Stimulated activated naive CD4-positive, alpha-beta T cell (primary cell): ENCODE data around the gene FOXN3.

ENCODE experiments used
- DNase-seq, 6 experiments: peaks; one replicate each; lab custom pipeline; 2025; lab: John Stamatoyannopoulos, UW

Gene FOXN3

DNA sequence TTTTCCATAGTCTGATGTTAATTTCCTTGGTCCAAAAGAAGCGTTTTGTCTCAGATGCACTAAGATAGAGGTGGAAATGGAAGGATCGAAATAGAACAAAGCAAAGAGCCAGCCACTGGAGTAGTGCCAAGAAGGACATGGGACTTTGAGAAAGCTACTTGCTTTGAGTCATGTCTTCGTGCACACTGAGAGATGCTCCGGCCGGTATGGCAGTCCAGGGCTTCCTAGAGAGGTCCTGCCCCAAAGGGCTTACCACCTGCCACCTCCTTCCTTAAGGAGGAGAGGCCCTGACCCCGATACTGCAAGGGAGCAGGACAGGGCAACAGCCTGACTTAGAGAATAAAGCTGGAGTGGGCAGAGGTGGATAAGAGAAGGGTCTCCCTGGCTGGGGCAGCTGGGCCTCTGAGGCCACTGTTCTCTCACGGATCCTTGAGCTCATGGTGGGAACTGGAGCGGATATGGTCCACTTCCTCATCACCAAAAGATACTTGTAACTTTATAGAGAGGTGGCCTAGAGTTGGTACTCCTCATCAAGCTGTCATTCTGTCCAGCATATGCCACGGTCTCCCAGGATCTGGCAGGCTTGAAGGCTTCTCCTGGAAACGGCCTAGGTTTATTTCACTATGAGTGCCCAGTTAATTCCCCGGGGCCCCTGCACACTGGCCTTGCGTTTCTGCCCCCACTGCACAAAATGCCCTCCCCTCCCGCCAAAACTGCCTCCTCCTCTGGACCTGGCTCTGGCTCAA is 57.4 kb downstream of the FOXN3 start:
- no peak for DNase-seq

DNA sequence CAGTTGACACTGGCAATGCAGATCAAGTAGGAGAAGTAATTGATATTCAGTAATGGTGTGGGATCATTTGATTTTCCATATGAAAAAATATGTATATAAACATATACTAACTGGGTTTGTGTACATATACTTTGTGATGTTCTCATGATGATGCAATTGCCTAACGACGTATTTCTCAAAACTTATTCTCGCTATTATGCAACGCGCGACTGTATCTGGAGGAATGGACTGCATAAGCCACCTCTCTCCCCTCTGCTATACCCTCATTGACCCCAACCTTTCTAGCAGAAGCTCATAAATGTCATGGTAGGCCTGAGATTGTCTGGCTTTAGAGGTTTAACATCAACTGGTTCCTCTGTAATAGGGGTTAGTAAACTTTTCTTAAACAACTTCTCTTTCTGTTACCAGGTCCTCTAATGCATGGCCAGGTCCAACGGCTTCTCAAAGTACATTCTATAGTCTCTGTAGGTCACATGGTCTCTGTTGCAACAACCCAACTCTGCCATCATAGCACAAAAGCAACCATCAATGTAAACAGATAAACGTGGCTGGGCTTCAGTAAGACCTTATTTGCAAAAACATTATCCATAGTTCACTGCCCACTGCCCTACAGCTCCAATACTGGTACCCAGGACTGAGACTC is 59.3 kb downstream of the FOXN3 start:
- no peak for DNase-seq

DNA sequence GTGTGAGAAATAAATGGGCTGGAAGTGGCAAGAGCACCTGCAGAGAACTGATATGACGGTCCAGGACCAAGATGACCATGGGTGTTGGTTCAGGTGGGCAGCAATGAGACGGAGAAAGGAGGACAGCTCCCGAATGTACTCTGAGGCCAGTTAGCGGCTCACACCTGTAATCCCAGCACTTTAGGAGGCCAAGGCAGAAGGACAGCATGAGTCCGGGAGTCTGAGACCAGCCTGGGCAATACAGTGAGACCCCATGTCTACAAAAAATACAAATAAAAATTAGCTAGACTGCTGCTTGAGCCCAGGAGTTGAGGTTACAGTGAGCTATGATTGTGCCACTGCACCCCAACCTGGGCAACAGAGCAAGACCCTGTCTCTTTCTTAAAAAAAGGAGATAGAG is 60.1 kb downstream of the FOXN3 start:
- DNase-seq = no peak

DNA sequence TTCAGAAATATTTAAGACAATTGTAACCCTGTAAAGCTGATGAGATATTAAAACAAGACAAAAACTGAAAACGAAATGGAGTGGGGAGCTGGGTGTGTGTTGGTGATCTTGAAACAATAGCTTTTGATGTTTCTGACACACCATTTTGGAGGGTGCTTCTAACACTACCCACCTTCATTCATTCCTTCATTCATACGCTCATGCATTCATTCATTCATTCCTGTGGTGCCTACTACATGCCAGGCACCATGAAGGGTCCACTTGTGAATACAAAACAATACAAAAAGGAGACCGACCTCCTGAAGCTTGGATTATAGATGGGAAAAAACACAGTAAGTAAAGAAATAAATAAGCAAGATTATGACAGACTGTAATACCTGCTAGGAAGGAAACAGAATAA is 60.5 kb downstream of the FOXN3 start:
- DNase-seq = no peak

DNA sequence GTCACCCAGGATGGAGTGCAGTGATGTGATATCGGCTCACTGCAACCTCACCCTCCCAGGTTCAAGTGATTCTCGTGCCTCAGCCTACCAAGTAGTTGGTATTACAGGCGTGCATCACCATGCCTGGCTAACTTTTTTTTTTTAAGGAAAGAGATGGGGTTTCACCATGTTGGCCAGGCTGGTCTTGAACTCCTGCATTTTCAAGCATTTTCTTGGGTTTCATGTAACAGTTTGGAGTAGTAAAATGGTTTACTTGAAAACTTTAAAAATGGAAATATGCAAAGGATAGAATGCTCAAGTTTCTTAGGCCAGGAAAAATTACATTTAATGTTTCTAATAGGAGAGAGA is 63.3 kb downstream of the FOXN3 start:
- no peak for DNase-seq

DNA sequence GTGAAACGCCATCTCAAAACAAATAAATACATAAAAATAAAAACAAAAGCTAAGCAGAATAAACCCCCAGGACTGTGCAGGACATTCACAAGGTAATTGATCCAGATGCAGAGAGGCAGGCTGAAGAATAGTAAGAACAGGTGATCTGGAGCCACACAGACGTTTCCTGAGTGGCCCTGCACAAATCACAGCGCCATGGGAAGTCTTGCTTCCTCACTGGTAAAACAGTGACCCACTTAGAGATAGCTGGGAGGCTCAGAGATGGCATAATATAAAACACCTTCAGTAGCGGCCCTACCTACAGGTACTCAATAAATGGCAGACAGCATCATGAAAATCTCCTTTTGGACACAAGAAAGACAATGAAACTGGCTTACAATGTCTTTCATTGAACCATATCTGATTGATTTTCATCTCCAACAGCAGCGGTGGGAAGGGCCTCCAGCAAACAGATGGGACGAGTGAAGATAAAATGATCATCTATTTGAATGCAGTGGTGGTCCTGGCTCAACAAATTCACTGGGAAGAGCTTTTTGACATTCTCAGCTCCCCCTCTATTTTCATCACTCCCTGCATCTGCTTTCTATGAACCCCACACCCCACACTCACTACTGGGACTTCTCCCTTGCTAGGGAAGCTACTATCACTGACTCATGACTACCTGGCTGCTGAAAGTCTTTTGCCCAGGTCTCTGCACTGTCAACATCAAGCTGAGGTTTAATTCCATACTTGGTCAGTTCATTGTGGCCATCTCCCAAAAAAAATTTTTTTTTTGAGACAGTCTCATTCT is 63.9 kb downstream of the FOXN3 start:
- DNase-seq = no peak

- peak in 2 of 6 experiments; percentile 14 to 18 for DNase-seq
Observed at GRCh38 chr14:89351516-89352404, 65.3 kb downstream of the FOXN3 start.

DNA sequence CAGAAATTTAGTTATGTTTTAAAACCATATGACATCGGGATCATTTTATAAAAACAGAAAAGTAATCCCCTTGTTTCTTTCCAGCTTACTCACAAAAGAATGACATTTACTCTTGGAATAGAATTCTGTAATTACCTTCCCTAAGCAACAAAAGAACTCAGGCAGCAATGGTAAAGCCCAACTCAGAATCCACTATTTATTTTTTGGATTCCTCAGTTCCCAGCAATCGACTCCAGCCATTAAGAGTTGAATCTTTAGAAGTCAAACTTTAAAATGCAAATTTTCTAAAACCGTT is 65.9 kb downstream of the FOXN3 start:
- DNase-seq = no peak

DNA sequence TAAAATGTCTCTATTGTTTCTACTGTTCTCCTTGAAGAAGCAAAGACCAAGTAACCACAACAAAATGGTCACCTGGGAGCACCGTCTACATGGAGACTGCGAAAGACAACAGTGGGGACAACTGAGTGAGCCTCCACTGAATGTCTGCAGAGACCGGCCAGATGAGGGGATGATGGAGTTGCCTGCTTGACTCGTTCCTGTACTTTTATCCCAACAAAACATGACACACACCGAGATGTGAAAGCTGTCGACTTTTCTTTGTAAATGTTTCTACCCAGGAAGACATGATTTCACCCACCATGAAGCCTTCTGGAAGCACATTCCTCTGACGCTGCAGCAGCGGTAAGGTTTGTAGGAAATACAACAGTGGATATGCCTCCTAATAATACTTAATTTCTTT is 66.9 kb downstream of the FOXN3 start:
- DNase-seq = no peak

- peak in 1 of 6 experiments; percentile 3 for DNase-seq
Observed at GRCh38 chr14:89349171-89350008, 67.6 kb downstream of the FOXN3 start.

DNA sequence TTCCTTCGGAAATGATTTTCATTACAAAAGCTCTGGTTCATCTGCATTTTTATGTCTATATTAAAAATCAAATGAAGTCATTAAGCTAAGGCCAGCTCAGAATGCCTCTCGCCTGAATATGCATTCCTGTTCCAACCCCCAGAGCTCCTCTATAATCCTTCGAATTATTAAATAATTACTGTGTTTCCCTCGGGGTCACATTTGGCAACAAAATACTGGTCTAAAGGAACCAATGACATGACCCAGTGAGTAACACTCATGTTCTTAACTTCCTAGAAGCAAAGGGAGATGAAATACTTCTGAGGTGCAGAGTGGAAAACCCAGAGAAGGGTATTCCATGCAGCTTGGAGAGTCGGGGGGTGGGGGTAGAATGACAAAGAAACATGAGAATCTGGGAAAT is 68.3 kb downstream of the FOXN3 start:
- no peak for DNase-seq

- no peak for DNase-seq
Observed at GRCh38 chr14:89347885-89348284, 69.1 kb downstream of the FOXN3 start.

GRCh38 chr14:89344920-89345254 is 72.1 kb downstream of the FOXN3 start:
- no peak for DNase-seq

DNA sequence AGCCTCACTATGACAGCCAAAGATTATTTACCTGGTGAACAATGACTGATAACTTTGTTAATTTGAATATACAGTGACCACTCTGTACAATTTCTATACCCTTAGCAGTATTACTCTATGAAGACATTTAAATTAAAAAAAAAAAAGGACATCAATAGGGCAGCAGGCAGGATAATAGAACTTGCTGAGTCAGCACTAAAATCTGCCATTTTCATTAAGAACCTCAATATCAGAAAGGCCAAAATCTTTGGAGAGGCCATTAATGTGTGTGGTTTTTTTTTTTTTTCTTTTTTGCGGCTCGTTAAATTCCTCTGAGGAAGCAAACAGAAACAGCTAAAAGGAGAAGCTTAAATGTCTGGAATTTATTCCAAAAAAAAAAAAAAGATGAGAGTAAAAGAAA is 73.7 kb downstream of the FOXN3 start:
- no peak for DNase-seq

GRCh38 chr14:89342049-89342448 is 75.0 kb downstream of the FOXN3 start:
- DNase-seq = no peak

GRCh38 chr14:89340200-89341181 is 76.5 kb downstream of the FOXN3 start:
- no peak for DNase-seq

- DNase-seq = no peak
Observed at GRCh38 chr14:89339579-89339978, 77.5 kb downstream of the FOXN3 start.

GRCh38 chr14:89339158-89339557 is 77.9 kb downstream of the FOXN3 start:
- no peak for DNase-seq

DNA sequence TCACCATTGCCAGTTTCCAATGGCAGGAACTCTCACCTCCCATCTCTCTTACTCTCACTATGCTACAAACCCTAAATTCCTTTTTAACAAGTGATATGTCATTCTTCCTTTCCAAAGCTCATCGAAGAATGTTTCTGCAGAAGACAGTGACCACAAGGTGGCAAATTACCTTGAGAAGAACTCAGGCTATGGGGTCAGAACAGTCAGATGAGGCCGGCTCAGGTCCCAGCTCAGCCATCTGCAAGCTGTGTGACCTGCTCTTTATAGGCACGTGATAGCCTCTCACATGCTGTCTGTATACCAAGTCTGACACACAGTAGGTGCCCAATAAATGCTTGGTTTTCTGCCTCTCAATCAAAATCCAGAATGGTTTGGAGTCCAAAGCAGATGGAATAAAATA is 80.7 kb downstream of the FOXN3 start:
- DNase-seq = no peak

GRCh38 chr14:89332031-89332430 is 85.0 kb downstream of the FOXN3 start:
- no peak for DNase-seq
